PC-3 (cell line): Measurements from ENCODE around the gene CYTH1.

ENCODE experiments used
- CTCF ChIP-seq: fragments of 300-600 bp; sonication (generic); conservative IDR thresholded peaks from 2 replicates; pipeline ENCODE4 v1.5.1; 2017; ENCODE audit warnings: antibody characterized with exemption, low read depth, mild to moderate bottlenecking, low read length
- EZH2 ChIP-seq: fragments of 300-600 bp; sonication (generic); IDR thresholded peaks from one replicate; pipeline ENCODE4 v1.6.1; 2017; ENCODE audit warnings: antibody characterized with exemption, mild to moderate bottlenecking, low read length; ENCODE audit not compliant: unreplicated experiment

GRCh38 chr17:78682363-78682762 lies 99.7 kb downstream of the CYTH1 start:
- TF ChIP-seq CTCF (no peak), EZH2 (no peak)
